HG02885 (cell line): ENCODE measurements around the gene KLHL22.
"Not testable (repeated sequence)": the region's sequence is repeated elsewhere in the genome, so short reads cannot be mapped to it uniquely, and the experiment has no call there.

Experiments
- ATAC-seq: cut with Tn5 transposase; IDR thresholded peaks from one replicate; pipeline ENCODE4 v1.9.1; 2021; ENCODE audit warnings: mild to moderate bottlenecking; ENCODE audit not compliant: unreplicated experiment, poor library complexity

Gene KLHL22, protein sequence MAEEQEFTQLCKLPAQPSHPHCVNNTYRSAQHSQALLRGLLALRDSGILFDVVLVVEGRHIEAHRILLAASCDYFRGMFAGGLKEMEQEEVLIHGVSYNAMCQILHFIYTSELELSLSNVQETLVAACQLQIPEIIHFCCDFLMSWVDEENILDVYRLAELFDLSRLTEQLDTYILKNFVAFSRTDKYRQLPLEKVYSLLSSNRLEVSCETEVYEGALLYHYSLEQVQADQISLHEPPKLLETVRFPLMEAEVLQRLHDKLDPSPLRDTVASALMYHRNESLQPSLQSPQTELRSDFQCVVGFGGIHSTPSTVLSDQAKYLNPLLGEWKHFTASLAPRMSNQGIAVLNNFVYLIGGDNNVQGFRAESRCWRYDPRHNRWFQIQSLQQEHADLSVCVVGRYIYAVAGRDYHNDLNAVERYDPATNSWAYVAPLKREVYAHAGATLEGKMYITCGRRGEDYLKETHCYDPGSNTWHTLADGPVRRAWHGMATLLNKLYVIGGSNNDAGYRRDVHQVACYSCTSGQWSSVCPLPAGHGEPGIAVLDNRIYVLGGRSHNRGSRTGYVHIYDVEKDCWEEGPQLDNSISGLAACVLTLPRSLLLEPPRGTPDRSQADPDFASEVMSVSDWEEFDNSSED

GRCh38 chr22:20494978-20495860 is at the start of gene KLHL22:
KLHL22 (minus strand) TSS chr22:20495795; CDS start chr22:20489211, 6,584 bp downstream.
- ATAC-seq = peak; percentile 61

DNA sequence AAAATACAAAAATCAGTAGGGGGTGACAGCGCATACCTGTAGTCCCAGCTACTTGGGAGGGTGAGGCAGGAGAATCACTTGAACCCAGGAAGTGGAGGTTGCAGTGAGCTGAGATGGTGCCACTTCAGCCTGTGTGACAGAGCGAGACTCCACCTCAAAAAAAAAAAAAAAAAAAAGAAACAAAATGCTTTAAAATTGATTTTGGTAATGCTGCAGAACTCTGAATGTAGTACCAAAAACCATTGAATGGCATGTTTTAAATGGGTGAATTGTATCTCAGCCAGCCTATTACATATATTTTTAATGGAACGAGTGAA is 49.7 kb upstream of the KLHL22 start:
- not testable (repeated sequence) for ATAC-seq

DNA sequence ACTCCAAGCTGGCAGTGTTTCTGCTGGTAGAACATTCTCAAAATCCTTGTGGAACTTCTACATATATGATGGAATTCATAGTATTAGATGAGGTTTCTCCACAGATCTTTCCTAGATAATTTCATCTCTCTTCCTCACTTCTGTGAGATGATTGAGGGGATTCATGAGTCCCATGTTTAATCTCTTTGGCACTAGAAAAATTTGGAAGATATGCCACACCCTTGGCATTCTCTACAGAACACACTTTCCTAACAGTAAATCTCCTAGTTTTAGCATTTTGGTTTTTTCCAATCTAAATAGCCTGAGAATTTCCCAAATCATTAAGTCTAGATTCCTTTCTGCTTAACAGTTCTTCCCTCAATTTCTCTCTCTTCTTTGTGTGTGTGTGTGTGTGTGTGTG is 47.1 kb upstream of the KLHL22 start:
- no peak for ATAC-seq

DNA sequence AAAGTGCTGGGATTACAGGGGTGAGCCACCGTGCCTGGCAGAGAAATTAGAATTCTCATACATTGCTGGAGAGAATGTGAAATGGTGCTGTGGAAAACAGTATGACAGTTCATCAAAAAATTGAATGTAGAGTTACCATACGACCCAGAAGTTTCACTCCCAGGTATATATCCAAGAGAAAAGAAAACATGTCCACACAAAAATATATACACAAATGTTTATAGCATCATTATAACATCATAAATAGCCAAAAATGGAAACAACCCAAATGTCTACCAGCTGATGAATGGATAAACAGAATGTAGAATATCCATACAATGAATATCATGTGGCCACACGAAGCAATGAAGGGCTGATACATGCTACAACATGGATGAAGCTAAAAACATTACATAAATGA is 46.5 kb upstream of the KLHL22 start:
- ATAC-seq = no peak

GRCh38 chr22:20538875-20539274 is 43.3 kb upstream of the KLHL22 start:
- ATAC-seq = not testable (repeated sequence)

GRCh38 chr22:20537983-20538382 is 42.4 kb upstream of the KLHL22 start:
- ATAC-seq = no peak

DNA sequence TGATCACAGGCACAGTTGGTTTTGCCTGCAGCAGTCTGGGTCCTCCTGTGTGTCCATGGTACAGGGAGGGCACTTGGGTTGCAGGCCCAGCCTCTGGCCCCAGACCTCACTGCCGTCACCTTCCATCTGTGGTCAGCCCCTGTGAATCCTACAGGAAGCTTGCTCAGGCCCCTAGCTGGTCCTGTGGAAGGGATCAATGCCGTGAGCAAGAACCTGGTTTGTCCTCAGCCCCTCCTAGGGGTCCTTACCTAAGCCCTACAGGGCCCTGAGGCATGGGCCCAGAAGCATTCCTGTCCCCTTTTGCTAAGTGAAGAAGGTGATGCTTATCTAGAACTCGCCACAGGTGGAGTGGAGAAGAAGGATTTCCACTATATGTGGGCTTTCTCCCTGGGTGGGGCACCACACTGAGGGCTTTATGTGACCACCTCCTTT is 41.7 kb upstream of the KLHL22 start:
- ATAC-seq = no peak

GRCh38 chr22:20536590-20537324 is 41.2 kb upstream of the KLHL22 start:
- ATAC-seq = no peak

- no peak for ATAC-seq
Measured at GRCh38 chr22:20533879-20534265, 38.3 kb upstream of the KLHL22 start.

DNA sequence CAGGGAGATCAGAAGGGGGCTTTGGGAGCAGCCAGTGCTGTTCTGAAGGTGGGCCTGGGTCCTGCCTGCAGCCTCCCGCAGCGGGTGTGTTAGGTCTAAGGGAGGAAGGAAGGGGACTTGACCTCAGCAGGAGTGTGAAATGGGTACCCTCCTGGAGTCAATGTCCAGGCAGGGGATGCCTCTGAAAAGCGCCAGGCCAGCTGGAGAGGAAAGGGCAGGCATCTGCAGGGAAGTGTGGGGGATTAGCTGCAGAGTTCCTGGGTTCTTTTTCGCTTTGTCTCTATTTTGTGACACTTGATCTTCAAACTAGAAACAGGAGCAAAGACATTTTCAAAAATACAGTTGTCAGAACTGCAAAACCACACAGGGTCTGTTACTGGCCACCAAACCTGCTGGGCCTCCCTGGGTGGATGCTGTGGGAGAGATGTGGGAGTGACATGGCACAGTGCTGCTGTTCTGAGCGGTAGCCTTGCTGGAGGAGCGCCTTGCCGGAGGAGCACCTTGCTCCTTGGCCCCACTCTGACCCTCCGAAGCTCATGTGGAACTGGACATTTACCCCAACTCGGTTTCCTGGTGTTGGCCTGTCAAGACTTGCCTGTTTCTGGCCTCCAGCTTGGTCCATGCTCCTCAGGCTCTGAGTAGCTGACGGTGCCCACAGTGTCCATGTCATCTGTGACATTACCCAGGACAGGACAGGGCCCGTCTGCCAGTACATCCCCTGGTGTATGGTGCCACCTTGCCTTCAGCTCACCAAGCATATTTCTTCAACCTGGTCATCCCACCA is 37.7 kb upstream of the KLHL22 start:
- ATAC-seq = no peak

DNA sequence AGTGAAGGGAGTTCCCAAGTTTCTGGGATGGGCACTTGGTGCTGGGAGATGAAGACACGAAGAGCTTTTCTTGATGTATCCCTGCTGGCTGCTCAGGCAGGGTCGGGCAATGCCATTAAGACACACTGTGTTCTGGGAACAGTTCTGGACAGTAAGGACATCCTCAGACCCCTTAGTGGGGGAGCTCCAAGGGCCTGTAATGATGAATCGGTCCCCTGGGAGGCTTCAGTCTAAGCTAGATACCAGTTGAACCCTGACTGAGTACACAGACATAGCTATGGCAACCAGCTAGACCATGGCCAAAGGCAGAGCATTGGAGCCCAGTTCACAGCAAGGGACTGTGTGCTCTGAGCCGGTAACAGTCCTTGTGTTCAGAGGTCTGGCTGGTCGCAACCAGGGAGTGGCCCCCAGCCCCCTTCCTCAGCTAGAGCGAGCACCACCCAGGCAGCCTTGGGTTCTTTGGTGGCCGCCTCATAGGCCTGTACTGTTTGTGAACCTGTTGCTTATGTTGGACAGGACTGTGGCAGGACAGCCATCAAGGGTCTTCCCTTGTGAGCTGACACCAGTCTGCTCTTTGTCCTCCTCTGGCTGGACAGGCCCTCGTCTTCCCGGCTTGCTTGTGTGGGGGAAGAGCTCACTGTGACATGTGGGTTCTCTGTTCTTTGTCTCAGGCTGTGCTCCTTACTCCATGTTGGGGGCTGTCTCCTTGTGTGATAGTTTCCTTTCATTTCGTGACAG is 36.8 kb upstream of the KLHL22 start:
- ATAC-seq = no peak

DNA sequence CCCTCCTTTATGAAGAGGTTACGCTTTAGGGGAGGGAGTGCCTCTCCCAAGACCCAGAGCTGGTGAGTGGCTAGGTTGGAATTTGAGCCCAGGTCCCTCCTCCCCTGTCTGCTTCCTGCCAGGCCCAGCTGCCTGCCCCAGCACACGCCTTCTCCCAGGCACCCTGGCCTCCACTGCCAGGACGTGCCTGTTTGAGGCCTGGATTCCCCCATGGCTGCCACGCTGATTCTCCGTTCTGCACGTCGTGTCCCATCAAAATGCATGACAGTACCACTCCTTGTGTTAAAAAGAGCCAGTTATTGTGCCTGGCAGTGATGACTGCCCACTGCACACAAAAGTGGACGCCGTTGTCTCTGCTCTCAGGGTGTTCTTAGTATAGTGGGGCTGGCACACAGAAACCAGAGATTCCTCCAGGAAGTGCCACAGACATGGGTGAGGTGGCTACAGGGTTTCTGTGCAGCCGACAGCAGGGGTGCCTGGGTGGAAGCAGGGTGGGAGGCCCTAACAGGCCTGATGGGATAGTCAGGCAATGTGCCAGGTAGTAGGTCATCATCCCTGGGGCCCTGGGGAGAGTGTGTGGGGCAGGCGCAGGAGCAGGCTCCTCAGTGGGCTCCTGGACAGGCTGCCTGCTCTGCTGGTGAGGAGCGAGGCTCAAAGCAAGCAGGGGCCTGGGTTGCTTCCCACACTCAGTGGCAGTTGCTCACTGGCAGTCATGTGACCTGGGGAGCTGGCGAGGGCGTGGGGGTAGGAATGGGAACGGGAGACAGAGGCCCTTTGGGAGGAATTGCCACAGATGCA is 36.0 kb upstream of the KLHL22 start:
- no peak for ATAC-seq

DNA sequence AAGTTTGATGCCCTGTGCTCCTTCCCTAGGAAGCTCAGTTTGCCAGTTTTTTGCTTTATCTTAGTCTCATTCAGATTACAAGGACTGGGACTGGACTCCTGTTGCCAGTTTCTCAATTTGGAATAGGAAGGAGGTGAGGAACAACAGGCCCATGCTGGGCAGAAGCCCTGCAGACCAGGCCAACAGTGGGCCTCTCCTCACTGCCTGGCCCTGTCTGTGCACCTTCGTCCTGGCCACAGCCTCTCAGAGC is 35.5 kb upstream of the KLHL22 start:
- ATAC-seq = no peak

GRCh38 chr22:20530368-20531153 is 35.0 kb upstream of the KLHL22 start:
- no peak for ATAC-seq

- no peak for ATAC-seq
Measured at GRCh38 chr22:20528405-20528978, 32.9 kb upstream of the KLHL22 start.

GRCh38 chr22:20526628-20527355 is 31.2 kb upstream of the KLHL22 start:
- no peak for ATAC-seq

- no peak for ATAC-seq
Measured at GRCh38 chr22:20526305-20526627, 30.7 kb upstream of the KLHL22 start.
